DMS 273 treated with DMSO at 0.1 percent for 48 hours (cell line): ENCODE measurements around the gene VPS54.
"Not testable (repeated sequence)": the region's sequence is repeated elsewhere in the genome, so short reads cannot be mapped to it uniquely, and the experiment has no call there.

ENCODE experiments used
- DNase-seq: peaks from one replicate; lab custom pipeline; 2025; lab: John Stamatoyannopoulos, UW

VPS54 gene

GRCh38 chr2:63993130-63993584 lies 26.1 kb downstream of the VPS54 start:
- not testable (repeated sequence) for DNase-seq

GRCh38 chr2:63992061-63992685 lies 27.1 kb downstream of the VPS54 start:
- no peak for DNase-seq

GRCh38 chr2:63991173-63991999 lies 27.8 kb downstream of the VPS54 start:
- DNase-seq, result not testable (repeated sequence)

GRCh38 chr2:63990072-63990471 lies 29.2 kb downstream of the VPS54 start:
- no peak for DNase-seq

GRCh38 chr2:63988842-63989436 lies 30.3 kb downstream of the VPS54 start:
- not testable (repeated sequence) for DNase-seq

DNA sequence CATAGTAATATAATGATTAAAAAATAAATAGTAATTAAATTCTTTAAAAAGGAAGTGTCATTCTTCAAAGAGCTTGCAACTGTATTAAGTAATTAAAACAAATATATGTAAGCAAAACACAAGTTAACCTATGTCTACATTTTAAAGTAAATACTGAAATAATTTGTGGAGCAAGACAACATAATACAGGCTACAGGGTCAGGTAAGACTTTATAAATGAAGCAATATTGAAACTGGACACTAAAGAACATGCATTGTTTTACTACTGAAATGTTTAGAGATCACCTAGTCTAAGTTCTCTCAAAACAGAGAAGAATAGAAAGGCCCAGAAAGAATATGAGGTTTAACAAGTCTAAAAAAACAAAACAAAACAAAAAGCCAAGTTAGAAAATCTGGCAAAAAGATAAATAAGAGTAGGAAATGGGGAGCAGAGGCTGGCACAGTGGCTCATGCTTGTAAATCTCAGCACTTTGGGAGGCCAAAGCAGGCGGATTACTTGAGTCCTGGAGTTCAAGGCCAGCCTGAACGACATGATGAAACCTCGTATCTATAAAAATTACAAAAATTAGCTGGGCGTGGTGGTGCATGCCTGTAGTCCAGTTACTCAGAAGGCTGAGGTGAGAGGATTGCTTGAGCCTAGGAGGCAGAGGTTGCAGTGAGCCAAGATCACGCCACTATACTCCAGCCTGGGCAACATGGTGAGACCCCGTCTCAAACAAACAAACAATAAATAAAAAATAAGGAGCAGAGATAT lies 34.4 kb downstream of the VPS54 start:
- DNase-seq, result no peak

GRCh38 chr2:63983986-63984605 lies 35.1 kb downstream of the VPS54 start:
- DNase-seq, result no peak

- no peak for DNase-seq
These were observed 36.9 kb downstream of the VPS54 start for GRCh38 chr2:63982335-63982734.

DNA sequence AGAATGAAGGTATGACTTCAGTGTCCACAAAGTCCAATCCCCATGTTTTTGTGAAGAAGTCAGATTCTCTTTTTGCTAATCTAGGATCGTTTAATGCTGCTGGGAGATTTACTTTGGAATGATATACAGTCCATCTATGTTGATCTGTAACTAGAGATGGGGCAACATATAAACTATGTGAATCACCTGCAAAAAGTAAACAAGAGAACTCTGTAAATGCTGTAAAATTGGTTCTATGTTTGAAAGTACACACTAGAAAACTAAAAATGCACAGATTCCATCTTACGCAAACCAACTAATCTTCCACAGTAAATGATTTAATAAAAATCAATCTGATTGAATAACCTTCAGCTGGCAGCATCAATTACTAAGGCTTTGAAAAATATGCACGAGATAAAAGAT lies 37.5 kb downstream of the VPS54 start:
- no peak for DNase-seq

- DNase-seq, result no peak
These were observed 38.4 kb downstream of the VPS54 start for GRCh38 chr2:63980794-63981193.

DNA sequence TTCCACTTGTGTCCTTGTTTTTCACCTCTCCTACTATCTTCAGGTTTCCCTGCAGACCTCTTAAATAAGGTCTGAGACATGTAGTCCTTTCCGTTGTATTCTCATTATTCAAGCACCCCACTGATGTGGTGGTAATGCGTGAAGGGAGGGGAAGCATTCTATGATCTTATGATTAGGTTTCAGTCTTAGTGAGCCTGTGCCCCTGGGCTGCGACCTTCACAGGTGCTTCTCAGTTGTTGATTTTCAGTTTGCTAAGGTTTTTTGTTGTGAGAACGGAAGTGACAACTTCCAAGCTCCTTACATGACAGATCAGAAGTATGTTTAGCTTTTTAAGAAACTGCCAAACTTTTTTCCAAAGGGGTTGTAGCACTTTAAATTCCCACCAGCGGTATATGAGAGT lies 41.3 kb downstream of the VPS54 start:
- no peak for DNase-seq

DNA sequence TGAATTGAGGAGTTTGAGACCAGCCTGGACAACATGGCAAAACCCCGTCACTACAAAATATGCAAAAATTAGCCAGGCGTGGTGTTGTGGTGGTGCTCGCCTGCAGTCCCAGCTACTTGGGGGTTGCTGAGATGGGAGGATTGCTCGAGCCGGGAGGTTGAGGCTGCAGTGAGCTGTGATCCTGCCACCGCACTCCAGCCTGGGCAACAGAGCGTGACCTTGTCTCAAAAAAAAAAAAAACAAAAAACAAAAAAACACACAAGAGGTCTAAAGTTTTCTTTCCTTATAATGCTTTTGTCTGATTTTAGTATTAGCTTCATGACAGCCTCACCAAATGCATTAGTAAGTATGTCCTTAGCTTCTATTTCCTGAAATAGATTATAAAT lies 43.1 kb downstream of the VPS54 start:
- no peak for DNase-seq

DNA sequence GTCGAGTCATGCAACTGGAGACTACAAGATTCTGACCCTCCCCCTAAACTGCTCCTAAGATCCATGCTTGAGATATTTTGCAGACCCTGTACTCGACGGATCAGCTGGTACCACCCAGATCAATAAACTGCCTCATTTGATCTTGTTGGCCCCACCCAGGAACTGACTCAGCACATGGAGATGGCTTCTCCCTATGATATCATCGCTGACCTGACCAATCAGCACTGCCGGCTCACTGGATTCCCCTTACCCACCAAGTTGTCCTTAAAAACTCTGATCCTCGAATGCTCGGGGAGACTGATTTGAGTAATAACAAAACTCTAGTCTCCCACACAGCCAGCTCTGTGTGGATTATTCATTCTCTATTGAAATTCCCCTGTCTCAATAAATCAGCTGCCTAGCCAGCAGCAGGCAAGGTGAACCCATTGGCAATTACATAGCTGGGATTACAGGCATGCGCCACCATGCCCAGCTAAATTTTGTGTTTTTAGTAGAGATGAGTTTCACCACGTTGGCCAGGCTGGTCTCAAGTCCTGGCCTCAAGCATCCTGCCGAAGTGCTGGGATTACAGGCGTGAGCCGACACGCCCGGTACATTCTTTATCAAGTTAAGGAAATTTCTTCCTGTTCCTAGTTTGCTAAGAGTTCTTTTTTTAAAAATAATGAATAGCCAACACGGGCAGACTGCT lies 43.6 kb downstream of the VPS54 start:
- no peak for DNase-seq

DNA sequence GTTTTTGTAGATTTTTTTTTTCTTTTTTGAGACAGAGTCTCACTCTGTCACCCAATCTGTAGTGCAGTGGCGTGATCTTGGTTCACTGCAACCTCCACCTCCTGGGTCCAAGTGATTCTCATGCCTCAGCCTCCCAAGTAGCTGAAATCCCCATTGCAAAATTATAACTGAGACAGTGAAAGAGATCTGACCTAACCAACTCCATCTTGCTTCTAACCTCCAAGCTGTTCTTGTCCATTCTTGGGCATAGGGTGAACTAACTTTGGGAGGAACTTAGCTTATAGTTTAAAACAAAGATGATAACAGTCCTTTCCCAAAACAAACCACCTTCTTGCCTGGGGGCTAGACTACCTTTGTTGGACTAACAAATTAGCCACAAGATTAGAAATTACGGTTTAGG lies 44.2 kb downstream of the VPS54 start:
- DNase-seq, result not testable (repeated sequence)

DNA sequence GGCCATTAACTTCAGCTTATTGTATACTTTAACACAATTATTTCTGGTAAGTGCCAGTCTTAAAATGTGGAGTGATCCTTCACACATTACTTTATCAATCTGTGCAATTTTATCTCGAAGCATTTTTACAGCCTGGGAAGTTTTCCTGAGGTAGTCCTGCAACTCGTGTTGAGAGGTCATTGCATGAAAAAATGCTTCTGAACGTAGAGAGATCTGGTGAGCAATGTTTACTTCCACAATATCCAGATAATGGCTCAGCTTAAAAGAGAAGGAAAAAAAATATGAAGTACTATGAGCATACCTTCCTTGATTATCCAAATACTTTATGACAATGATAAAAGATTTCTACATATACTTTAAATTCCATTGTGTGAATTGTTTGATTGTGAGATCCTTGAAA lies 57.0 kb downstream of the VPS54 start:
- DNase-seq, result no peak

- no peak for DNase-seq
These were observed 68.8 kb downstream of the VPS54 start for GRCh38 chr2:63950414-63950813.

DNA sequence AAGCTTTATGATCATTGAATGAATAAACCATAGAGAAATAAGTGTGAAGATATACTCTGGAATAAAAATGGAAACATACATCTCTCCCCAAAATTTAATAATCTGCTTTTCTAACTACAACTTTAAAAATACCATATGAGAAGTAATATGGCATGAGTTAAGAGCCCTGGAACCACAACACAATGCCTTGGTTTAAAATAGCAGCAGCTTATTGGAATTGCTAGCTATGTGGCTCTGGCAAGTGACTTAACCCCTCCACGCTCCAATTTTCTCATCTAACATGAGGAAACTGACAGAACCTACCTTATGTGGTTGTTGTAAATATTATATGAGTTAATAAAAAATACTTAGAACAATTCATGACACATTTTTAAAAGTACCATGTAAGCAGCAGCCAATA lies 76.4 kb downstream of the VPS54 start:
- DNase-seq, result no peak

GRCh38 chr2:63932104-63932503 lies 87.1 kb downstream of the VPS54 start:
- DNase-seq, result not testable (repeated sequence)

DNA sequence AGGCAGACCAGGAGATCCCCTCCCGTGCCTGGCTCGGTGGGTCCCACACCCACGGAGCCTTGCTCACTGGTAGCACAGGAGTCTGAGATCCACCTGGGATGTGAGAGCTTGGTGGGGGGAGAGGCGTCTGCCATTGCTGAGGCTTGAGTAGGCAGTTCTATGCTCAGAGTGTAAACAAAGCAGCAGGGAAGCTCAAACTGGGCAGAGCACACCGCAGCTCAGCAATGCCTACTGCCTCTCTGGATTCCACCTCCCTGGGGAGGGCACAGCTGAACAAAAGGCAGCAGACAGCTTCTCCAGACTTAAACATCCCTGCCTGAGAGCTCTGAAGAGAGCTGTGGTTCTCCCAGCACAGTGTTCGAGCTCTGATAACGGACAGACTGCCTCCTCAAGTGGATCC lies 92.4 kb downstream of the VPS54 start:
- no peak for DNase-seq

DNA sequence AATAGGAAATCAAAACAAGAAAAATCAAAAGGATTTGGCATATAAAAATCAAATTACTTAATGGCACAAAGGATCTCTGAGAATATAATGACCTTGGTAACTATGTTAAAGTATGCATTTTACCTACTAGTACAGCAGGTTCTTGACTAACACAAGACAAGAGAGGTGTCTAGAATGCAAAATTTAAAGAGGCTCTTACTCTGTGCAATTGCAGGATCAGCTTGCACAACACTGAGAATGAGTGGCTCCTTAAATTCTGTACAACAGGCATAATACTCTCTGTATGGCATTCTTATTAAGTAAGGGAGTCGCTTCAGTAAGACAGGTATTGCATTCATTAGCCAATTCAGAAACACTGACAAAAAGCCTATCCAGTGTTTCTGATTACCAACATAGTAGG lies 104.9 kb downstream of the VPS54 start:
- DNase-seq, result no peak

DNA sequence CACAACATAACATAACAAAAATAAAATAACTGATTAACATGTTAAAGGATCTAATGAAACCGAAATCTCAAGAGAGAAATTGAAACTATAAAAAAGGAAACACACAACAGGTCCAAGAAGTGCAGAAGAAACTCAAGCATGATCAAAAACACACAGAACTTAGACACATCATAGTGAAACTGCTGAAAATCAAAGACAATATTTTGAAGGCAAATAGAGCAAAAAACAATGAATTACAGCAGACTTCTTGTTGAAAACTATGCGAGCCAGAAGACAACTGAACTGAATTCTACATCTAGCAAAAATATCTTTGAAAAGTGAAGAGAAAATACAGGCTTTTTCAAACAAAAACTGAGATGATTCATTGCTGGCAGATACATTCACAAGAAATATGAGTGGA lies 116.2 kb downstream of the VPS54 start:
- no peak for DNase-seq
